T-helper 1 cell (primary cell): ENCODE results near the gene CAMK1D.
"Not testable (repeated sequence)": the region's sequence is repeated elsewhere in the genome, so short reads cannot be mapped to it uniquely, and the experiment has no call there.

Experiments
- DNase-seq, 5 donors: peaks; one replicate each; pipeline ENCODE4 v3.0.0-alpha.2; 2012 to 2020

Gene CAMK1D

GRCh38 chr10:12470719-12471118 is 121.4 kb downstream of the CAMK1D start:
- DNase-seq: no peak

- DNase-seq: no peak
Measured at GRCh38 chr10:12471135-12471534, 121.8 kb downstream of the CAMK1D start.

DNA sequence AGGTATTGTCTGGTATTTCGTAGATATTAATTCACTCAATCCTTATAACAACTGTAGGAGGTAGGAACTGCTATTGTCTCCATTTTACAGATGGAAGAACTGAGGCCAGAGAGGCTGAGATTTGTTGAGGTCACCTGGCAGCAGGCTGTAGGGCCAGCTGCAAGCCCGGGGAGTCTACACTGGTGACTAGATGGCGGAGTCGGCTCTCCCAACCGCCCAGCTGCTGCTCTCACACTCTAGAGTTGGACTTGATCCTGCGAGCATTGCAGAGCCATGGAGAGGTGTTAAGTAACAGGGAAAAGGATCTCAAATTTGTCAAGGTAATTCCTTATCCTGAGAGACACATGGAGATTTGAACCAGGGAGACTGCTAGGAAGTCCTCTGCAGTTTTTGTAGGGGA is 124.1 kb downstream of the CAMK1D start:
- no peak for DNase-seq

DNA sequence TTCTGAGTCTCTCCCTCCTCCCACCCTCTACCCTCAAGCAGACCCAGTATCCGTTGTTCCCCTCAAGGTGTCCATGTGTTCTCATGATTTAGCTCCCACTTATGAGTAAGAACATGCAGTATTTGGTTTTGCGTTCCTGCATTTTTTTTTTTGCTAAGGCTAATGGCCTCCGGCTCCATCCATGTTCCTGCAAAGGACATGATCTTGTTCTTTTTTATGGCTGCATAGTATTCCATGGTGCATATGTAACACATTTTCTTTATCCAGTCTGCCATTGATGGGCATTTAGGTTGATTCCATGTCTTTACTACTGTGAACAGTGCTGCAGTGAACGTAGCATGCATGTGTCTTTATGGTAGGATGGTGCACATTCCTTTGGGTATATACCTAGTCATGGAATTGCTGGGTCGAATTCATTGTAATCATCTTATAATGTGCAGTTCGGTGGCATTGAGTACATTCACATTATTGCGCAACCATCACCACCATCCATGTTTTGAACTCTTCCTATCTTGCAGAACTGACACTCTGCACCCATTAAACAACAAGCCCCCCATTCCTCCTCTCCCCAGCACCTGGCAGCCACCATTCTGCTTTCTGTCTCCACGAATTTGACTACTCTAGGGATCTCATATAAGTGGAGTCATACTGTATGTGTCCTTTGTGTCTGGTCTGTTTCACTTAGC is 125.5 kb downstream of the CAMK1D start:
- no peak for DNase-seq

GRCh38 chr10:12476656-12477055 is 127.3 kb downstream of the CAMK1D start:
- no peak for DNase-seq

GRCh38 chr10:12479437-12479844 is 130.1 kb downstream of the CAMK1D start:
- DNase-seq: no peak

- DNase-seq: no peak
Measured at GRCh38 chr10:12479924-12480323, 130.6 kb downstream of the CAMK1D start.

DNA sequence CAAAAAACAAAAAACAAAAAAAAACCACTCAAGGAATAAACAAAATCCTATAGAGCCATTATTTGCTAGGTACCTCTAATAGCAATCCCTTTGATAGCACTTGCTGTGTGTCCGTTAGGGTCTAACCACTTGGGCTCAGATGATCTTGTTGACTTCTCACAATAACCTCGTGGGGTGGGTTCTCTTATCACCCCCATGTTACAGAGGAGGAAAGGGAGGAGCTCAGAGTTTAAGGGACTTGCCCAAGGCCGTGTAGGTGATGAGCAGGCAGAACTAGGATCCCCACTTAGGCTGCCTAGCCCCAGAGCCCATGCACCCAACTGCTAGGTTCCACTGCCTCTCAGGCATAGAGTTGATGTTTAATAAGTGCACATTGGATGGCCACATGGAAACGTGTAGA is 131.1 kb downstream of the CAMK1D start:
- DNase-seq: no peak

DNA sequence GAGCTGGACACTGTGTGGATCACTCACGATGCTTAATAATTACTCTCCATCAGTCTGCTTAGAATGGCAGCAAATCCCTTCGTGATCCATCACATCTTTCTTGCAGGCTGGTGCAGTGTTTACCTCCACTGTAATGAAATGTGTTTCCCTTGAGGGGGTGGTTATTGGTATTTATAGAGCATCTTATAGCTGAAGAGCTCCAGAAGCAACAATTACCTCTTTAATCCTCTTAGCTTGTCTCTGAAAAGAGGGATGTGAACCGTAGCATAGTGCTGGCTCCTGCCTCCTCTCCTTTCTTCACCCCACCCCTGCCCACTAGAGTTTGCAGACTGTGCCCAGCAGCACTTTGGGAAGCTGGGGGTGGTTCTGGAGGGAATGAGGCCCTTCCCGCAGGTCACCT is 132.6 kb downstream of the CAMK1D start:
- no peak for DNase-seq

DNA sequence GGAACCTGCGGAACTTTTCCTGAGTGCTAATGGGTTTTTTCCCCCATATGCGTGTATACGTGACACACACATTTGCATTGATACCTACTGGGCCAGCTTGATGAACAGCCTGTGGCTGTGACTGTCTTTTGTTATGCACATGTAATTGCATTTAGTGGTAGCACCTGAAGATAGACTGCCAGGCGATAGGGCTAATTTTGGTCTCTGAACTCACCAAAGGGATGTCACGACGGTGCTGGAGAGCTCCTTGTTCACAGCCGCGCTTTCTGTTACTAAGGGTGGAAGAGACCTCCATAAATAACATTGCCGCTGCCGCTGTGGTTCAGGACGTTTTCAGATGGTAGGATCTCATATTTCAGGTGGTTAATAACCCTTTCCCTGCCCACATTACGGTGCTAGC is 133.2 kb downstream of the CAMK1D start:
- DNase-seq: no peak

GRCh38 chr10:12484002-12484918 is 134.9 kb downstream of the CAMK1D start:
- no peak for DNase-seq

DNA sequence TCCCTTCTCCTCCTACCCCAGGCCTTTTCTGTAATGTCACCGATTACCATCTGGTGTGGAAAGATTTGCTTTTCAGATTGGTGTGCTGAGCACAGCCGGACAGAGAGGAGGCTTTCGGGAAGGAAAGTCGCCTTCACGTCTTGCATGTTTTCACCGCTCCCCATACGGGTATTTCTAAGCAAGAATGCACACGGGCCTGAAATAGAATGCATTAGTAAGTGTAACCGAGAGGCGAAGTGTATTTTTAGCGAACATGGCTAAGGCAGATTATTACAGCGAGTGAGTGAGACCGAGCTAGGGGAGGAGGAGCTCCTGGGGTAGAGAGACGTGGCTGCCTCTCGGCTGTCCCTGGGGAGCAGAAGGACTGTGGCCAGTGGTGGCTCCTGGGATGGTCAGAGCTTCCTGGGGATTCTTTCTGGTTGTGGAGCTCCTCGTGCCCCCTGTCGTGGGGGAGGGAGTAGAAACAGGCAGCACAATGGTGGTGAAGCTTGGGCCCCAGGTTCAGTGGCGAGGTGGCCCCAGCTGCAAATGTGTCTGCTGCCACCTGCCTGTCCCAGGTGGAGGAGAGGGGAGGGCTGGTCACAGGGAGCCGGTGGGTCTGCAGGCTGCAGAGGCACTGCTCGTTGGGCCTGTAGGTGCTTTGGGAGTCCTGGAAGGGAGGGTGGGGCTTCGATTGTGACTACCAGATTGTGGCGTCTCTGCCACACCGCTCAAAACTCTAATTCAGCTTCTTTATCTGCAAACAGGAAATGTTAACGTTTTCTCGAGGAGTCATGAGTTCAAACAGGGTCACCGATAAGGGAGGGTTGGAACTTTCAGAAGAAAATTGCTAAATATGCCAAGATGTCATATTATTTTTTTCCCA is 135.8 kb downstream of the CAMK1D start:
- peak in 2 of 5 donors; percentile 10 to 28 for DNase-seq

GRCh38 chr10:12487366-12487765 is 138.0 kb downstream of the CAMK1D start:
- DNase-seq: no peak

DNA sequence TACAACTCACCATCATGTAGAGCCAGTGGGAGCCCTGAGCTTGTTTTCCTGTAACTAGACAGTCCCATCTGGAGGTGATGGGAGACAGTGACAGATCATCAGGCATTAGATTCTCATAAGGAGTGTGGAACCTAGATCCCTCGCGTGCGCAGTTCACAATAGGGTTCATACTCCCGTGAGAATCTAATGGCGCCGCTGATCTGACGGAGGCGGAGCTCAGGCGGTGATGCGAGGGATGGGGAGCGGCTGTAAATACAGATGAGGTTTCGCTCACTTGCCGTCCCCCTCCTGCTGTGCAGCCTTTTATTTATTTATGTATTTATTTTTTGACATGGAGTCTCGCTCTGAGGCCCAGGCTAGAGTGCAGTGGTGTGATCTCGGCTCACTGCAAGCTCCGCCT is 139.3 kb downstream of the CAMK1D start:
- DNase-seq: no peak

- no peak for DNase-seq
Measured at GRCh38 chr10:12489357-12489756, 140.0 kb downstream of the CAMK1D start.

DNA sequence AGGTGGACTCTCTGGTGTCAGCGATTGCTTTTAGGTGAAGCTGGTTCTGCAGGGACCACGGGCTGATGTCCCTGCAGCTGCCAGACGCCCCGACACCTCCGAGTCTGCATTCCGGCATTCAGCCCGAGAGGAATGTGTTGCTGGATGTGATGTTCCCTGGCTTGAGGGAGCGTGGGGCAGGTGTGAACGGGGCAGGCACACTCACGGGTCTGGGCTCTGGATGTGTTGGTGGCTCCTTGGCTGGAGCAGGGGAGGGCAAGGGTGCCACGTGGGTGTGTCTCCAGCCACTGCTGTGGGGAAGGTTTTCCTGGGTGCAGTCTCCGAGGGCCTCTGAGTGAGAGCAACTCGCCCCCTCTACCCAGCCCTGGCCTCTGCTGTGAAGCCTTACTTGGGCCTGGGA is 140.5 kb downstream of the CAMK1D start:
- DNase-seq: no peak

DNA sequence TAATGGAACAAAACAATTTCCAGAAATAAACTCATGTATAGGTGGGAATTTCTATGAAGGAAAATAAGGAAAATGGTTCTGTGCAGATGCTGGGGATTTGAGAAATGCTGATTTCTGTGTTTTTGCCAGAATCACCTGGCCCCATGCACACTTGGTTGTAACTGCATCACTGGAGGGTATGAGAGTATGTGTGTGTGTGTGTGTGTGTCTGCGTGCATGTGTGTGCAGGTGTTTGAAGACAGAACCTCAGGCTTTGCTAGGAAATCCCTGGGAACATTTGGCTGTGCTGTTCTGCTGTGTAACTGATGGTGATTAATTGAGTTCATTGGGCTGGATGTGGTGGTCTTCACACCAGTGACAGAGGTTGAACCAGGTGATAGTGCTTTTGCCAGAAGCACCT is 141.6 kb downstream of the CAMK1D start:
- no peak for DNase-seq

DNA sequence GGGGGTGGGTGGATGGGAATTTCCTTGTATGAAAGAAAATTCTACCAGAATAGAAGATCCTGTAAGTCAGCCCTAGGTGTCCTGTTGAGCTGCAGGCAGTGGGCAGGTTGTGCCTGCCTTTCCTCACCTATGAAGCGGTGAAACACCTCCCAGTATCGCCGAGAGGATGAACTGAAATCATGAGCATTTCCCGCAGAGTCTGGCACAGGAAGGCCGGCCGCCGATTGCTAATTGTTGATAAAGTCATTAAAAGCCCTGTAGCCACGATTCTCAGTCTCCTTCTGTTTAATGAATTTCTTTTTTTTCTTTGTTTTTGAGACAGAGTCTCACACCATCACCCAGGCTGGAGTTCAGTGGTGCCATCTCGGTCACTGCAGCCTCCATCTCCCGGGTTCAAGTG is 142.1 kb downstream of the CAMK1D start:
- DNase-seq: no peak

DNA sequence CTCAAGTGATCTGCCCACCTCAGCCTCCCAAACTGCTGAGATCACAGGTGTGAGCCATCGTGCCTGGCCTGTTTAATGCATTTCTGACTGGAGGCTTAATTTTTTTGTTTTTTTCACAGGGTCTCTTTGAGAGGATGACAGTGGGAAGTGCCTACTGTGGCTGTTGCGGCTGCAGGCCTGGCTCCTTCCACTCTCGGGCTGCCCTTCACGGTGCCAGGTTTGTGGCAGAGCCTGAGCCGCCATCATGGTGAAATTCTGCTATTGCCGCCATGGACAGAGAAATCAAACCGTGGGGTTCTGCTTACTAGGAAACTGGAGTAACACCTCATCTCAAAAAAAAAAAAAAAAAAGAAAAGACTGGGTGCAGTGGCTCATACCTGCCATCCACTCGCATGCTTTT is 142.7 kb downstream of the CAMK1D start:
- DNase-seq: no peak

GRCh38 chr10:12497046-12497445 is 147.7 kb downstream of the CAMK1D start:
- DNase-seq: not testable (repeated sequence)

DNA sequence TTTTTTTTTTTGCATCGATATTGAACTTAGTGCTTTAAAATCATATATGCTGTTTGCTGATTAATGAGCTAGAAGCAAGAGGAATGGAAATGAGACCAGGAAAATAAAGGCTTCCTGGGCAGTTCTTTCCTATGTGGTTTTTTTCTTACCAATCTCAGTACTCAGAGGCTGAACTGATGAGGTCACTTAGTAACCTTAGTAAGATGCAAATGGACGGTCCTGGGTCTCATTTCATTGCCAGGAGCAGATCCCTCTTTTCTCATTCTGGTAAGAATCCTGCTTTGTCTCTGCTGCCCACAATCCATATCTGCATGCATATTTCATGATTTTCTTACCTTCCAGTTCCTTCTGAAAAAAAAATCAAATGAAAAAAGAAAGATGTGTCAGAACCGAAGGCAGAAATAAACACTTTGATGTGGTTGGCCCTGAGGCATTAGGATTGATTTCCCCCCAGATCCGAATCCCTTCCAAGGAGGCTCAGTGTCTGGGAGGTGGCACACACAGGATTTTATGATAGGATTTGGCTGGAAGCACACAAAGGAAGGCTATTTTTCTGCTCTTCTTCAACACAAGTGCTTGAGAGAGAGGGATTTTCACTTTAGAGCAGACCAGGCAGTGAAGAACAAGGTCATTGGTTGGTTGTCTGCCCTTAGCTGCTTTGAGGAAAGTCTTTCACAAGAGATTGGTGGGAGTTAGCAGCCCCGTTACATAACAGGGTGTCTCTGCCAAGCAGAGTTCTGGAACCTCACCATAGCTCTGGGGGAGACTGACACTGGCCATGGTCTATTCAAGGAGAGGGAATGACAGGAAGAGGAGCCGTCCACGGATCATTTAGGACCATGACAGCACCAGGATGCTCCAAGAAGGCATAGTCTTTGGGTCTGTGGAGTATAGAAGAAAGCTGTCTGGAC is 150.0 kb downstream of the CAMK1D start:
- no peak for DNase-seq
